Ovary (tissue), 9 donors: ENCODE results near the gene AZU1. TPM values are rescaled to one million over a fixed set of nuclear protein-coding genes. Genes with fewer than 3 reads are reported as not detected.
A peak's percentile ranks its signal among the peaks of the same experiment; 100 is the strongest.
"Not testable (repeated sequence)": the region's sequence is repeated elsewhere in the genome, so short reads cannot be mapped to it uniquely, and the experiment has no call there.

Experiments
- DNase-seq, 5 donors: peaks; one replicate each; pipeline ENCODE4 v3.0.0-alpha.2; 2019 to 2020
- H3K27ac ChIP-seq, 2 donors: fragments of 200-600 bp; one replicate each; pipeline versions ENCODE4 v1.5.1 to v1.8.0; 2019 to 2022
- H3K27me3 ChIP-seq: fragments of 200-600 bp; one replicate; pipeline ENCODE4 v1.8.0; 2022
- H3K36me3 ChIP-seq: fragments of 200-600 bp; sonication (generic); one replicate; pipeline ENCODE4 v1.5.1; 2019
- H3K4me1 ChIP-seq: one replicate; pipeline ENCODE4 v1.8.1; 2013; ENCODE audit warnings: mild to moderate bottlenecking, moderate library complexity; ENCODE audit not compliant: insufficient read depth
- H3K4me3 ChIP-seq: fragments of 200-600 bp; sonication (generic); one replicate; pipeline ENCODE4 v1.5.1; 2017
- H3K9me3 ChIP-seq, 2 donors: fragments of 200-600 bp in 1 of 2; sonication (generic) in 1 of 2; one replicate each; pipeline versions ENCODE4 v1.5.1 to v1.8.1; 2013 to 2019; ENCODE audit warnings: mild to moderate bottlenecking in 1 of 2, moderate library complexity in 1 of 2
- EP300 ChIP-seq: sonication (generic); formaldehyde crosslinking; IDR thresholded peaks from one replicate; pipeline ENCODE4 v1.6.1; 2017; ENCODE audit warnings: antibody characterized with exemption
- POLR2A ChIP-seq: fragments of 450-650 bp; IDR thresholded peaks from one replicate; pipeline ENCODE4 v1.6.1; 2017; ENCODE audit warnings: antibody characterized with exemption, mild to moderate bottlenecking, moderate library complexity
- WGBS, 3 donors: extraction: QIAGEN DNeasy Blood & Tissue Kit in 1 of 3; methylation state at CpG; one replicate each; pipeline versions ENCODE4 v1.1.5 to v1.1.7; 2013 to 2017; 5-methylcytosine and 5-hydroxymethylcytosine counted together
- intact Hi-C, 4 donors: fragments of 100-400 bp; cut with DNase I; formaldehyde crosslinking; loops; one replicate each; pipeline versions ENCODE4 v1.11.0 to v1.15.1; 2022 to 2023
- polyA plus RNA-seq, 2 donors: library from polyadenylated mRNA; stranded (reverse); fragments of 200-250 nt in 1 of 2; fragments of 350-450 nt in 1 of 2; fragmentation: Illumina TruSeq in 1 of 2; extraction: RNeasy Lipid Tissue Mini Kit (QIAGEN cat#74804) in 1 of 2; gene quantifications; one replicate each; pipeline ENCODE4 v1.2.3, GENCODE V29; 2013 to 2014
- total RNA-seq, 7 donors: library from RNA; depleted of rRNA in 2 of 7; stranded (reverse); fragments of >200 nt in 2 of 7; fragmentation: NEBNext Ultra II Directional in 3 of 7; extraction: Animal tissue kit (Norgen Biotek cat#: 25700) in 3 of 7; gene quantifications; one replicate each; pipeline versions ENCODE4 v1.1.0 to v1.2.4, GENCODE V29; 2016 to 2023
- TF ChIP-seq, protein P1 (sequence below), 3 donors: fragments of 450-650 bp in 2 of 3; fragments of 200-600 bp in 1 of 3; IDR thresholded peaks; one replicate each; pipeline versions ENCODE4 v1.5.1 to v1.8.0; 2016 to 2022; ENCODE audit warnings: antibody characterized with exemption in 3 of 3, mild to moderate bottlenecking in 1 of 3
- donor health status: DM: no; HTN: no; CAD: no; lungs with moderate emphysema.
- donor health status: DM: no; HTN: no; CAD: no.
- donor health status: Bipolar disorder and iron deficiency.
- donor health status: DM: yes; HTN: yes; CAD: no.
- donor health status: DM: no; HTN: no; CAD: no.
- donor health status: DM: yes; HTN: yes; CAD: no.

Gene AZU1
- total and polyA plus RNA-seq, 9 donors = 0.11 to 1.0 TPM; not detected in 7

DNA sequence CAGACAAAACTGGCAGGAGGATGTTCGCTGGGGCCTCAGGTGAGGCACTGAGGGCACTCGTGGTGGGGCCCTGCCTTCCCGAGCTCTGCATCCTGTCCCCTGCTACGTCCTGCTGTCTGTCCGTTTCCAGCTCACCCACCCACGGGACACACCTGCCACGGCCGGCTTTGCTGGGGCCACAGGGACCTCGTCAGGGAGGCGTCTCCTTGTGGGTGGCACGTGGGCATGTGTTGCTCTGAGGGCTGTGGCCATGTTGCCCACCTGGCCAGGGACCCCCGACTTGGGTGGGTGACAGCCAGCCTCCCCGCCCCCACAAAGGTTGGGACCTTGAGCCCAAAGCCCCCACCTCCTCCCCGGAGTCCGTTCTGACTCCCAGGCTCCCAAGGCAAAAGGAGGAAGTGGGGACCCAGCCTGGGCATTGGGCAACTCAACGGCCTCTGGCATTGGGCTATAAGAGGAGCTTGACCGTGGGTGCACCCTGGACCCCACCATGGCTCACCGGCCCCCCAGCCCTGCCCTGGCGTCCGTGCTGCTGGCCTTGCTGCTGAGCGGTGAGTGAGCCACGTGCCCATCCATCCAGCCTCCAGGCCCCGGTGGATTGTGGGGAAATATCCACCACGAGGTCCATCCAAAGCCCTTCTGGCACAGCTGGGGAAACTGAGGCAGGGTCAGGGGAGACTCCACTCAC lies 13.0 kb downstream of the AZU1 start, which contains the start of gene PRTN3:
PRTN3 (plus strand) TSS at position 481 of the 688 bp plus-strand sequence; CDS start at position 491, 10 bp downstream.
- Histone ChIP-seq H3K4me1 (peaks cover 11% of the 10 kb centered on the region), H3K27ac (no peak within 1 kb of the TSS), H3K36me3 (no peaks in the 10 kb centered on the region), H3K27me3 (peaks cover 6% of the 10 kb centered on the region), H3K4me3 (no peak within 1 kb of the TSS), H3K9me3 (no peaks in the 10 kb centered on the region)
- TF ChIP-seq EP300 (no peak), POLR2A (no peak)
- TF ChIP-seq, protein P1, sequence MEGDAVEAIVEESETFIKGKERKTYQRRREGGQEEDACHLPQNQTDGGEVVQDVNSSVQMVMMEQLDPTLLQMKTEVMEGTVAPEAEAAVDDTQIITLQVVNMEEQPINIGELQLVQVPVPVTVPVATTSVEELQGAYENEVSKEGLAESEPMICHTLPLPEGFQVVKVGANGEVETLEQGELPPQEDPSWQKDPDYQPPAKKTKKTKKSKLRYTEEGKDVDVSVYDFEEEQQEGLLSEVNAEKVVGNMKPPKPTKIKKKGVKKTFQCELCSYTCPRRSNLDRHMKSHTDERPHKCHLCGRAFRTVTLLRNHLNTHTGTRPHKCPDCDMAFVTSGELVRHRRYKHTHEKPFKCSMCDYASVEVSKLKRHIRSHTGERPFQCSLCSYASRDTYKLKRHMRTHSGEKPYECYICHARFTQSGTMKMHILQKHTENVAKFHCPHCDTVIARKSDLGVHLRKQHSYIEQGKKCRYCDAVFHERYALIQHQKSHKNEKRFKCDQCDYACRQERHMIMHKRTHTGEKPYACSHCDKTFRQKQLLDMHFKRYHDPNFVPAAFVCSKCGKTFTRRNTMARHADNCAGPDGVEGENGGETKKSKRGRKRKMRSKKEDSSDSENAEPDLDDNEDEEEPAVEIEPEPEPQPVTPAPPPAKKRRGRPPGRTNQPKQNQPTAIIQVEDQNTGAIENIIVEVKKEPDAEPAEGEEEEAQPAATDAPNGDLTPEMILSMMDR (IDR thresholded peaks at IDR 0.05) = no peak
- DNase-seq = no peak
- 69 to 82% (median 74%) methylated on average over 20 to 24 of the region's 24 CpGs for WGBS, 3 donors
- intact Hi-C loops = loop anchor here in 1 of 4 donors (10.0 kb wide), 1 partner anchor 86 kb away; the partner anchor contains the start of gene MISP

- peaks cover 11% of the 10 kb centered on the region for H3K27me3 ChIP-seq
- H3K9me3 ChIP-seq, H3K4me3 ChIP-seq: not testable (repeated sequence)
These were observed 15.2 kb downstream of the AZU1 start for GRCh38 chr19:842802-843179.

DNA sequence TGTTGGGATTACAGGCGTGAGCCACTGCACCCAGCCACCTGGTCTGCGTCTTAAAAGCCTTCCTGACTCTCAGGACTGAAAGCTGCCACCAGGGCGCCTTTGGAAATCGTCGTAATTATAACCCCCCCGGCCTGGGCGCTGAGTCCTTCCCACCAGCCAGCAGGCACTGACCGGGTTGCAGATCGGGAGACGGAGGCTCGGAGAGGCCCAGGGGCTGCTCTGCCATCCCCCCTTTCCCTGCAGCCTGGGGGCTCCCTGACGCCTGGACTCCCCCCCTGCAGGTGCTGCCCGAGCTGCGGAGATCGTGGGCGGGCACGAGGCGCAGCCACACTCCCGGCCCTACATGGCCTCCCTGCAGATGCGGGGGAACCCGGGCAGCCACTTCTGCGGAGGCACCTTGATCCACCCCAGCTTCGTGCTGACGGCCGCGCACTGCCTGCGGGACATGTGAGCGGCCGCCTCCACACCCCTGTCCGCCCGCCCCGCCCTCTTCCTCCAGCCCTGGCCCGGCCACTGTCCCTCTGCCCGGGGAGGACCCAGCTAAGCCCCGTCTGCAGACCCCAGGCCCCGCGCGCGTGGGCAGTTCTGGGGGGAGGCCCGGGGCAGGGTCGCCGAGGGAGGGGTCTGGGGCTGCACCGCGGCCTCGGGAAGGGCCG lies 15.7 kb downstream of the AZU1 start:
- DNase-seq = no peak
- TF ChIP-seq POLR2A (no peak), EP300 (no peak)
- TF ChIP-seq, protein P1 (IDR thresholded peaks at IDR 0.05) = no peak
- no peak overlapping the region for H3K4me3 ChIP-seq
- peaks cover 13% of the 10 kb centered on the region for H3K4me1 ChIP-seq
- WGBS, 3 donors = 3 to 9% (median 5%) methylated on average over 21 to 46 of the region's 46 CpGs
- no peak overlapping the region for H3K27ac ChIP-seq
- H3K27me3 ChIP-seq = peaks cover 11% of the 10 kb centered on the region
- H3K9me3 ChIP-seq = no peaks in the 10 kb centered on the region
- intact Hi-C loops = loop anchor here in 1 of 4 donors (10.0 kb wide), 1 partner anchor 89 kb away; the partner anchor contains the start of gene MISP
- H3K36me3 ChIP-seq = no peaks in the 10 kb centered on the region

More at GRCh38 chr19:842802-843179, 15.2 kb downstream of the AZU1 start:
- DNase-seq, H3K36me3 ChIP-seq, H3K27ac ChIP-seq: not testable (repeated sequence)
- intact Hi-C loops = loop anchor here in 1 of 4 donors (10.0 kb wide), 1 partner anchor 88 kb away; the partner anchor contains the start of gene MISP
- WGBS, 3 donors = 61 to 73% (median 65%) methylated on average over 7 of the region's 7 CpGs
- peaks cover 12% of the 10 kb centered on the region for H3K4me1 ChIP-seq

DNA sequence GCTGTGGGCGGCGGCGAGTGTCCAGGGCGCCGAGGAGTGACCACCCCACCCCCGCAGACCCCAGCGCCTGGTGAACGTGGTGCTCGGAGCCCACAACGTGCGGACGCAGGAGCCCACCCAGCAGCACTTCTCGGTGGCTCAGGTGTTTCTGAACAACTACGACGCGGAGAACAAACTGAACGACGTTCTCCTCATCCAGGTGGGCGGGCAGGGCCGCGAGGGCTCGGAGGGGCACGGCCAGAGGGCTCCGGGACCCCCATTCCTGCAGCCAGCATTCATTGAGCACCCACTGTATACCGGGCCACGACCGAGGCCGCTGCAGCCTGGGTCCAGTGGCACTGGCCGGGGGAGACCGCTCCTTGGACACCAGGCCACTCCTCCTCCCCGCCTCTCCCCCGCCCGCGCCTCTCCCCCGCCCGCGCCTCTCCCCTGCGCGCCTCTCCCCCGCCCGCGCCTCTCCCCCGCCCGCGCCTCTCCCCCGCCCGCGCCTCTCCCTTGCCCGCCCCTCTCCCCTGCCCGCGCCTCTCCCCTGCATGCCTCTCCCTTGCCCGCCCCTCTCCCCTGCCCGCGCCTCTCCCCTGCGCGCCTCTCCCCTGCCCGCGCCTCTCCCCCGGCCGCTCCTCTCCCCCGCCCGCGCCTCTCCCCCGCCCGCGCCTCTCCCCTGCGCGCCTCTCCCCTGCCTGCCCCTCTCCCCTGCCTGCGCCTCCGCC lies 16.4 kb downstream of the AZU1 start:
- WGBS, 3 donors = 1 to 10% (median 4%) methylated on average over 32 to 52 of the region's 70 CpGs
- Histone ChIP-seq H3K4me1 (peaks cover 13% of the 10 kb centered on the region), H3K4me3 (no peak overlapping the region), H3K36me3 (no peaks in the 10 kb centered on the region), H3K9me3 (no peaks in the 10 kb centered on the region), H3K27me3 (peaks cover 11% of the 10 kb centered on the region), H3K27ac (no peak overlapping the region)
- intact Hi-C loops = loop anchor here in 1 of 4 donors (10.0 kb wide), 1 partner anchor 89 kb away; the partner anchor contains the start of gene MISP
- TF ChIP-seq EP300 (no peak), POLR2A (no peak)
- TF ChIP-seq, protein P1 (IDR thresholded peaks at IDR 0.05) = no peak
- DNase-seq = peak in 1 of 5 donors; percentile 33
